Activated CD4-positive, alpha-beta T cell treated with anti-CD3 and anti-CD28 coated beads, Interleukin-2, amount 50 U/mL, for 24 hours (primary cell): Measurements from ENCODE around the gene ZNF618.

Source experiments
- DNase-seq, 2 donors: peaks; one replicate each; pipeline ENCODE4 v3.0.0-alpha.2; 2020; ENCODE audit warnings: low read depth in 1 of 2, low spot score in 1 of 2

The ZNF618 gene

DNA sequence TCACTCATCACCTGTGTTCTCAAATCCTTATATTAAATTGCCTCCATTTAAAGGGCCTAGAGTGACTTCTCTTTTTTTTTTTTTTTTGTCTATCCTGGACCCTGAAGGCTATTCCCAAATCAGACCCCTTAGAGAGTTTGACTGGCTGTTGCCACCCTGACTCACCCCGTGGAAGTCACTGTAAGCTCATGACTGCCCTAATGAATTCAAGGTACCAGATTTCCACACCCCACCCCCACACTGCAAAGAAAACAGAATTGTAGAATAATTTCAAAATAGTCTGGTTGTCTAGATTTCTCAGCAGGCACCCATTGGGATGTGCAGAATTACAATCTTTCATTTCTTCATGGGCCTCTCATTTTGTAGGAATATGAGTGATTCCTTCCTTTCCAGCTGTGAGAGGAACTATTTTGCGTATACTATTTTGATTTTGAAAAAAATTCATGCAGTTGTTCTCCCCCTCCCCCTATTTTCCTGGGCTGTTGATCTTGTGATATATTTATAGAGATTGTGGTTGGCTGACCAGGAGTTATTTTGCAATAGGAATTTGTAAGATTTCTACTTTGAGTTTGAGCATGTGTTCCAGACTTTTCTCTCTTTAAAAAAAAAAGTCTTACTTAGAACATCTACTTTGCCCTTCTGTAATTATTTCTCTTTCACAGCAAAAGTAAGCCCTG lies 79.1 kb downstream of the ZNF618 start:
- no peak for DNase-seq

DNA sequence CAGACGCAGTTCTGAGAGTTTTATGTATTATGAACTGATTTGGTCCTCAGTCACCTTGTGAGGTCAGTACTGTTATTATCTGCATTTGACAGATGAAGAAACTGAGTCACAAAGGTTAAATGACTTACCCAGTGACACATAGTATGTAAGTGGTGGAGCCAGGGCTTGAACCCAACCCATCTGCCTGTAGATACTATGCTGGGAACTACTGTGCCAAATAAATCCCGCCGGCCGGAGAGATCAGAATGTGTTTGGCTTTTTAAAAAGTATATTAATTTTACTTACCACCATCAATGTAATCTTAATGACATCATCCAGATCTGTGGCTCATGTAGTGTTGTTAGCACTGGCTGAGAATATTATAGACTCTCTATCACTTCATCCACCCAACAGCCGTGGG lies 80.8 kb downstream of the ZNF618 start:
- no peak for DNase-seq

- DNase-seq: no peak
Measured at GRCh38 chr9:113957351-113957750, 81.2 kb downstream of the ZNF618 start.

DNA sequence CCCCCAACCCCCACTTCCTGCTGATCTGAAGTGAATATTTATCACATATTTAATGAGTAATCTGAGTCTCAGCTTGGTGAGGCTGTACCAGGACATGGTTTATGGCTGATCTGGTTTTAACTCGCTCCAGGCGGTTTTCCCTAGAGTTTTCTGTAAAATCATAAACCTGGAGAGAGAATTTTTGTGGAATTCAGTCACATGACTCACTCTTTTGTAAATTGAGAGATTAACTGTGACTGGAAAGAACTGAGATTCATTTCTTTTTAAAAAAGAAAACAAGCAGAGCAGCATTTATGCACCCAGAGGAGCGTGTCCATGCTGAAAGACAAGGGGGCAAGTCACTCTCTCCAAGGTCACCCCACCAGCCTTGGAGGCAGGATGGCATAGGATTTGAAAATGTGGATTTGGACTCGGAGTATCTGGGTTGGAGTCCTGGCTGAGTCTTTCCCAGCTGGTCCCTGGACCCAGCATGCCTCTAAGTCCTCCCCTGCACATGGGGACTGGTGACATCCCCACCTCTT lies 81.8 kb downstream of the ZNF618 start:
- DNase-seq: no peak

DNA sequence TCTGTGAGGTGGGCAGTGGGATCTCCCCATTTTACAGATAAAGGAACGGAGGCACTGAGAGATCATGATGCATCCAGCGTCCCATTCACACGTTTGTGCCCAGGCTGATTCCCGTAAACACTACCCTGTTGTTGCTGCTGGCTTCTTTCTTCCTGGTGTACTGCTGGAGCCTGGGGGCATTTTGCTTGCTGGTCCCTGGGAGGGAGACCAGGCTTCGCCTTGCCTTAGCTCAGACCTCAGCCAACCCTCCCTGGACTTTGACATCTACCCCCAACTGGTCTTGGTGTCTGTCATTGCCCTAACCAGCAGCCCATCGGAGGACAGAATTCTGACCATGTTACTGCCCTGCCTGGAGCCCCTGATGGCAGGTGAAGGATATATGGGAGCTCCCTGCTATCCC lies 82.4 kb downstream of the ZNF618 start:
- DNase-seq: no peak

- DNase-seq: no peak
Measured at GRCh38 chr9:113960768-113961167, 84.7 kb downstream of the ZNF618 start.

DNA sequence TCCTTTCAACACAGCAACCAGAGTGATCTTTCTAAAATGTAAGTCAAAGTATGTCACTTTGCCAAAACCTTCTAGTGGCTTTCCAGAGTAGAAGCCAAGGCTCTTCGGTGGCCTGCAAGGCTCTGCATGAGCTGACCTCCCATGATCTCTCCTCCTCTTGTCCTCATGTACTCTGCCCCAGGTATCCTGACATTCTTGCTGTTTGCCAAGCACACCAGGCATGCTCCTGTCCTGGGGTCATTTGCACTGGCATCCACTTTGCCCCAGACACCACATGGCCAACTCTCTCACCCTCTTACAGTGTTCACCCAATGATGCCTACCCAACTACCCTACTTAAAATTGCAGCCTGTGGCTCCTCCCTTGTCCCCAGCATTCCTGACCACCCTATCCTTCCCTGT lies 86.3 kb downstream of the ZNF618 start:
- DNase-seq: no peak

- DNase-seq: peak in 1 of 2 donors; percentile 3
Measured at GRCh38 chr9:113963017-113963620, 87.0 kb downstream of the ZNF618 start.

DNA sequence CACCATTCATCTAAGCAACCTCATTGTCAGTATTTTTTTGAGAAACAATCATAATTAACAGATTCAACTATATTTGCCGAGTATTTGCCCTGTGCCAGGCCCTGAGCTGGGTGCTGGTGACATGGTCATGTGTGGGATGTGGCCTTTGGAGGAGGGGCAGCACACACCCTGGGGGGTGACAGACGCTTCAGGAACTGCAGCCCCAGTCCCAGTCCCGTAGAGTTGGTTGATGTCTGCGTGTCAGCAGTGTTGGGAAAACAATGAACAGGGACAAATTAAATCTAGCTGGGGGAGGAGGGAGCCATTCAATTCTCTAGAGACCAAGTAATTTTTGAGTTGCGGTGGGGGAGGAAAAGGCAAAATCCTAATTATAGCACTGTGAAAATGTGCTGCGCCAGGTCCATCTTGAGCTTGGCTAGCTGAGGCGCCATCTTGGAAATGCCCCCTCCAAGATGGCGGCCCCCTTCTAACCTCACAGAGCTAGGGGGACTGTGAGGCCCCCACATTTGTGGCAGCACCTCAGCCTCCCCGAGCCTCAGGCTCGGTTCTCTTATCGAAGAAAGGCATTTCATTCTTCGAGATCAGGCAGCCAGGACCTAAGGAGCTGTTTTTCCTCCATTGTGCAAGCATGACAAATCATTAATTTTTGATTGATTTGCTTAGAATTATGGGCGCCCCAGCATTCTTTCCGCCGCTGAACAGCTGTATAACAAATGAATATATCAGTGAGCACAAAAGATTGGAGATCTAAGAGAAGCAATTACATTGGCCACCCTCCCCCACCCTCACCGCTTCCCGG lies 87.8 kb downstream of the ZNF618 start:
- DNase-seq: no peak

DNA sequence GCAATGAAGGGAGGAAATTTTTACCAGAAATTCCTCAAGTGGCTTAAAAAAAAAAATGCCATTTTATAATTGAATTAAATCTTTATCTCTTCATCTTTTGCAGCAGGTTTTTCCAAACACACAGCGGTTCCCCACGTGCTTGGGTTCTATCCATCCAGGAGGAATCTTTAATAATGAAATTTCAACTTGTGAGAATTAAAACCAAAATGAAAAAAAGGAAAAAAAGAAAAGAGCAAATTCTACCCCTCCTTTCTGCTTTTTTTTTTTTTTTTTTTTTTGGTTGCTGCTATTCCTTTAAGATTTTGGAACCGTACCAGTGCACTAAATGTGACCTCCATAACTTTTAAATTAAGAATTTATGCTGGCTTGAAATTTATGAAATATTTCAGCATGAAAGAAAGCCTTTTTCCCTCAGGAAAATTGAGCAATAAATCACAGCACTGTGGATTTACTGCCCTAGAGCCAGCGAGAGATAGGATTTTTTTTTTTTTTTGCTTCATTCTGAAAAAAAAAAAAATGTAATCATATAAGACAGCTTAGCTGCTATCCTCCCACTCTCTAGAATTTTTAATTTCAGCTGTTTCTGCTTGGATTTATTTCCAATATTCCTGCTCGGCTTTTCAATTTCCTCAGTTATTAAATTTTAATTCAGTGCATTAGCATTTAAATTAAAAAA lies 88.5 kb downstream of the ZNF618 start:
- DNase-seq: no peak

DNA sequence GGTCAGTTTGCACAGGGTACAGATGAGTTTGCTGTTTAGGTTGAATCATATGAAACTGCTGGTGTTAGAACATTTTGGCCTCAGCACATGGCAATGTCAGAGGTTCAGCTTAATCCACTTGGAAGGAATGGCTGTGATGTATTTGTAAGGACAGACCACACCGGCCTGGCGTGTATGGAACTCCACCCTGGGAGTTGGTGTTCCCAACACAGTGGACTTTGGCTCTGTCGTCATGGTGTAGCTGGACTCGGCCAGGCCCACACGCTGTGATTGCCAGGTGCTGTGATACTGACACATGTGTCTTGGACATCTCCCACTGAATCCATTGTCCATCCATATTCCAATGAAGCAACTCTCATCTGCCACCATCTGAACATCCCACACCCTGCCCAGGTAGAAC lies 90.3 kb downstream of the ZNF618 start:
- no peak for DNase-seq

GRCh38 chr9:113967380-113967779 lies 91.3 kb downstream of the ZNF618 start:
- DNase-seq: no peak

- no peak for DNase-seq
Measured at GRCh38 chr9:113969343-113969742, 93.2 kb downstream of the ZNF618 start.

- DNase-seq: no peak
Measured at GRCh38 chr9:113973226-113973625, 97.1 kb downstream of the ZNF618 start.

DNA sequence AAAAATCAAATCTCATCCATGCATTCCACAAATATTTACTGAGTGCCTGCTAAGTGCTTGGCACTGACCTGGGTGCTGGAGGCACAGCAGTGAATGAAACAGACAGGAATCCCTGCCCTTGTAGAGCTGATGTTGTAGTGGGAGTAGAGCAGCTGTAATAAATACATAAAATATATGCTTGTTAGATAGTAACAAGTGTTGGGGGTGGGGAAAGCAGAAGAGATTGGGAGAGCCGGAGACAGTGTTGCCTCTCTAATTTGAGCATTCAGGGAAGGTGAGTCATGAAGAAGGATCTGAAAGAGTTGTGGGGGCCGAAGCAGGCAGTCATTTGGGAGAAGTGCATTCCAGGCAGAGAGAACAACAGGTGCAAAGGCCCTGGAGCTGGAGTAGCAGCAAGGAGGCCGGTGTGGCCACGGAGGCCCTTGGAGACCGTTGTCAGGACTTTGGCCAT lies 97.9 kb downstream of the ZNF618 start:
- DNase-seq: no peak

GRCh38 chr9:113976915-113977314 lies 100.8 kb downstream of the ZNF618 start:
- DNase-seq: no peak

GRCh38 chr9:113978725-113979342 lies 102.7 kb downstream of the ZNF618 start:
- DNase-seq: no peak

DNA sequence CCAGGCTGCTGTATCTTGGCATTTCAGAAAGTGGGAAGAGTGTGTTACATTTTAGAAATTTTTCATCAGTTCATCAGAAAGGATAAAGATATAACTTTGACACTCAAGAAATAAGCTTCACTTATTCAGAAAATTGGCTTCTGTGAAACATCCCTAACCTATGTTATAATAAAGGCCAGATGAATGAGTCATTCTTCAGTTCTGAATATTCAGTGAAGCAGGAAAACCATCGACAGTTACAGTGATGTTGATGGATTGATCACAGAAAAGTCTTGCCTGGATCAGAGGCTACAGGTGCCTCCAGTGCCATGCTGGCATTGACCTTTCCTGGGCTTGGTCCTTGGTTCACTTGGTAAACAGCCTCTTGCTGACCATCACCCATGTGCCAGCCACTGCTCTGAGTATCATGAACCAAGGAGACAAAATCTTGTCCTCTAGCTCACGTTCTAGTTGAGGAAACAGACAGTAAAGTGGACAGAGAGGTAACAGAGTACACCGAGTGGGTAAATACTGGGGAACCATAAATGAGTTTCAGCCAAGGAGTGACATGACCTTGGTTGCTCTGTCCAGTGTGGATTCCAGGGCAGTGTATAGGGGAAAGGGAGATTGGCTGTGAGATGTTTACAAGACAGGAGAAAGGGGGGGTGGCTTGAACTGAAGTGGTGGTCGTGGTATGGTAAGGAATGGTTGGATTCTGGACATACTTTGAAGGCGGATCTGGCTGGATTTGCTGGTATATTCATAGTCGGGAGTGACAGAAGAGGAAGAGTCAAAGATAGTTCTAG lies 103.4 kb downstream of the ZNF618 start:
- DNase-seq: no peak

GRCh38 chr9:113984639-113985380 lies 108.7 kb downstream of the ZNF618 start:
- DNase-seq: no peak
